Chondrocyte (in vitro differentiated cells): ENCODE measurements around the gene CCR7. TPM values are rescaled to one million over a fixed set of nuclear protein-coding genes. Genes with fewer than 3 reads are reported as not detected.

ENCODE experiments used
- DNase-seq: peaks from one replicate; pipeline ENCODE4 v3.0.0; 2021; ENCODE audit warnings: mixed read lengths, low spot score
- H3K27ac Mint-ChIP-seq: one replicate; pipeline ENCODE4 v1.8.0; 2021; ENCODE audit warnings: mild to moderate bottlenecking, moderate library complexity, mixed read lengths; ENCODE audit not compliant: unreplicated experiment
- H3K27me3 Mint-ChIP-seq: 2 replicates; pipeline ENCODE4 v1.8.0; 2021; ENCODE audit warnings: low read depth, mixed read lengths
- H3K36me3 Mint-ChIP-seq: 2 replicates; pipeline ENCODE4 v1.8.0; 2021; ENCODE audit warnings: low read depth, mixed read lengths
- H3K4me1 Mint-ChIP-seq: 2 replicates; pipeline ENCODE4 v1.8.0; 2021; ENCODE audit warnings: low read depth, mild to moderate bottlenecking, mixed read lengths
- H3K4me3 Mint-ChIP-seq: one replicate; pipeline ENCODE4 v1.8.0; 2021; ENCODE audit warnings: mild to moderate bottlenecking, moderate library complexity, mixed read lengths; ENCODE audit not compliant: unreplicated experiment
- H3K9me3 Mint-ChIP-seq: 2 replicates; pipeline ENCODE4 v1.8.0; 2021; ENCODE audit warnings: low read depth, mixed read lengths
- CTCF ChIP-seq: fragments of 200-600 bp; sonication (generic); IDR thresholded peaks from 2 replicates; pipeline ENCODE4 v1.5.0; 2021; ENCODE audit warnings: antibody characterized with exemption, mild to moderate bottlenecking, moderate library complexity
- total RNA-seq: library from RNA; stranded (reverse); gene quantifications from 3 replicates; pipeline ENCODE4 v1.2.1, GENCODE V29; 2021

Gene CCR7
- total RNA-seq, 1 donor from 2014 or later: not detected

- Mint-ChIP-seq H3K9me3 (peaks cover 36% of the 10 kb centered on the region), H3K36me3 (peaks cover 11% of the 10 kb centered on the region), H3K4me1 (no peaks in the 10 kb centered on the region), H3K27me3 (peaks cover 33% of the 10 kb centered on the region), H3K4me3 (no peak overlapping the region), H3K27ac (no peak overlapping the region)
- DNase-seq: no peak
- TF ChIP-seq CTCF: no peak
Observed at GRCh38 chr17:40568074-40568836, 3.0 kb upstream of the CCR7 start.

GRCh38 chr17:40567377-40567776 lies 2.1 kb upstream of the CCR7 start:
- no peak overlapping the region for H3K27ac Mint-ChIP-seq
- no peak overlapping the region for H3K4me3 Mint-ChIP-seq
- H3K27me3 Mint-ChIP-seq: peaks cover 33% of the 10 kb centered on the region
- peaks cover 11% of the 10 kb centered on the region for H3K36me3 Mint-ChIP-seq
- H3K9me3 Mint-ChIP-seq: peaks cover 29% of the 10 kb centered on the region
- no peak for DNase-seq
- no peaks in the 10 kb centered on the region for H3K4me1 Mint-ChIP-seq
- no peak for TF ChIP-seq CTCF

GRCh38 chr17:40565769-40566409 lies 617 bp upstream of the CCR7 start:
- peaks cover 1% of the 10 kb centered on the region for H3K36me3 Mint-ChIP-seq
- peaks cover 15% of the 10 kb centered on the region for H3K9me3 Mint-ChIP-seq
- peaks cover 3% of the 10 kb centered on the region for H3K4me1 Mint-ChIP-seq
- H3K27ac Mint-ChIP-seq: no peak overlapping the region
- peaks cover 19% of the 10 kb centered on the region for H3K27me3 Mint-ChIP-seq
- no peak overlapping the region for H3K4me3 Mint-ChIP-seq
- DNase-seq: no peak
- TF ChIP-seq CTCF: no peak

- Mint-ChIP-seq H3K9me3 (peaks cover 9% of the 10 kb centered on the region), H3K27ac (no peak overlapping the region), H3K4me1 (peaks cover 18% of the 10 kb centered on the region), H3K36me3 (no peaks in the 10 kb centered on the region), H3K4me3 (no peak overlapping the region), H3K27me3 (peaks cover 7% of the 10 kb centered on the region)
- no peak for DNase-seq
- no peak for TF ChIP-seq CTCF
Observed at GRCh38 chr17:40564195-40564882, 933 bp downstream of the CCR7 start.
